ENCODE data around the gene FANCC. TPM values are rescaled to one million over a fixed set of nuclear protein-coding genes. Genes with fewer than 3 reads are reported as not detected.

The FANCC gene
- polyA plus RNA-seq, 4 donors: 21.5 to 27.0 (median 24.3) TPM

DNA sequence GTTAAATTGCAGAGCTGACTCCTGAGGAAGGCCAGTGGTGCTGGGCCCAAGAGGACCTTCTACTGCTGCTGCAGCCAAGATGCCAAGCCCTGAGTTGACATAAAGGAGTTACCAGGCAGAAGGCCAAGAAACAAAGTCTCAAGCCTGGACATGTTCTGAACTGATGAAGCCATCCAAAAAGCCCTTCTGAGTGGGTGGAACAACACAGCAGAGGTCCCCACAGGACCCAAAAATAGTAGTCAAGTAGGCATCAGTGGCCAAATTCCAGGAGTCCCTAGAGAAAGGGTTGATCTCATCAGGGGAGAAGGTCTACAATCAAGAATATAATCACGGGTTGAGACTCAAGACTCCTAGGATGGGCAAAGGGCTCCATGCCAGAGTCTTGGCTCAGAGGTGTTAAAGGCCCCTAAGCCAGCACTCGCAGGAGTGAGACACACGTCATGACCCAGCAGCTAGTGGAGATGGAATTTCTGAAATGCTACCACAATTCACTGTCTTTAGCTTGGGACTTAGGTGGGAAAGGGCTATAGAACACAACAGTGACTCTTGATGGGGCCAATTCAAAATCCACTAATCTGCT, 119.7 kb downstream of the FANCC start:
- DNase-seq (ENCODE audit: low read depth in 4 of 4, low spot score in 3 of 4): no peak

GRCh38 chr9:95193480-95193879, 124.0 kb downstream of the FANCC start:
- no peak for DNase-seq (ENCODE audit: low read depth in 4 of 4, low spot score in 3 of 4)

- no peak for DNase-seq (ENCODE audit: low read depth in 4 of 4, low spot score in 3 of 4)
Observed at GRCh38 chr9:95193067-95193466, 124.4 kb downstream of the FANCC start.

- no peak for DNase-seq (ENCODE audit: low read depth in 4 of 4, low spot score in 3 of 4)
Observed at GRCh38 chr9:95192631-95193030, 124.9 kb downstream of the FANCC start.

GRCh38 chr9:95190413-95190812, 127.1 kb downstream of the FANCC start:
- no peak for DNase-seq (ENCODE audit: low read depth in 4 of 4, low spot score in 3 of 4)

- DNase-seq (ENCODE audit: low read depth in 4 of 4, low spot score in 3 of 4): peak; percentile 50 to 72 (median 56)
Observed at GRCh38 chr9:95189251-95190098, 128.0 kb downstream of the FANCC start.

- DNase-seq (ENCODE audit: low read depth in 4 of 4, low spot score in 3 of 4): no peak
Observed at GRCh38 chr9:95188459-95188858, 129.1 kb downstream of the FANCC start.

DNA sequence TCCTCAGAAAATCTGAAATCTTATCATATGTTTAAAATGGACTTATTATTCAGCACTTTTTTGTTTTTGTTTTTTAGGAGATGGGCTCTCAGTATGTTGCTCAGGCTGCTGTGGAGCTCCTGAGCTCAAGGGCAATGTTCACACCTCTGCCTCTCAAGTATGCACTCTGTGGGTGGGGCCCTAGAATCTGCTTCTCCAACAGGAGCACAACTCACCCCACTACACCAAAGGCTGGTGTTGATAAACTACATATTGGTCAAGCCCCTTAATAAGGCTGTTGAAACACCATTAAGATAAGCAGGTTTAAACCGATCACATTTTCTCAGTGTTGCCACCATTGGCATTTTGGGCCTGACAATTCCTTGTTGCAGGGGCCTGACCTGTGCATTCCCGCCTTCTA, 131.6 kb downstream of the FANCC start:
- DNase-seq (ENCODE audit: low read depth in 4 of 4, low spot score in 3 of 4): no peak

DNA sequence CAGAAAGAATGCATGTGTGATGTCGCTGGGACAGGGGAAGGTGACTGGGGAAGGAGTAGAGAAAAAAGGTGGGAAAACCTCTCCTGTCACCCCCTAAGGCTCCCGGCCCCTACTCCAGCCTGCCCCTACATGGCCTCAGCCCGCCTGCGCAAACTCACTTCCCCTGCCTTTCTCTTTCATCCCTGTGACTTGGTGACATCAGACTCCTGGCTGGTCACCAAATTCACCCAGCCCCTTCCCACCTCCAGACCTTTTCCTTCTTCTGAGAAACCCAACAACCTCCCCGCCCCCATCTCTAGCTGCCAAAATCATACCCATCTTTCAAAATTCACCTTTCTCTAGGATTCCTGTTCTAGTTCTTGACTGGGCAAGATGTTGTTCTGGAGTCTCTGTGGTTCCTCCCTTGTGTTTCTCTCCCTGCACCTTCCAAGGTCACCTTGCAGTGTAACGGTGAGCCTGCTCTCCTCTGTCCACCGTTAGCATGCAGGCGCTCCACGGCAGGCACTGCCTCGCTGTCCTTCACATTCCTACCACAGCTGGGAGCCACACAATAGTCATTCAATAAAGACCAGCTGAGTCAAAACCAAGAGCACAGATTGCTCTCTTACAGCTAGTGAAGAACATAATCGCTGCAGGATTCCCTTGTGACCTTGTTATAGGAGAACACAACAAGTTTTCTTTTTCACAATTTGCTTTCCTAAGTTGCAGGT, 134.5 kb downstream of the FANCC start:
- no peak for DNase-seq (ENCODE audit: low read depth in 4 of 4, low spot score in 3 of 4)

GRCh38 chr9:95181835-95182234, 135.7 kb downstream of the FANCC start:
- no peak for DNase-seq (ENCODE audit: low read depth in 4 of 4, low spot score in 3 of 4)

GRCh38 chr9:95181226-95181818, 136.2 kb downstream of the FANCC start:
- no peak for DNase-seq (ENCODE audit: low read depth in 4 of 4, low spot score in 3 of 4)

DNA sequence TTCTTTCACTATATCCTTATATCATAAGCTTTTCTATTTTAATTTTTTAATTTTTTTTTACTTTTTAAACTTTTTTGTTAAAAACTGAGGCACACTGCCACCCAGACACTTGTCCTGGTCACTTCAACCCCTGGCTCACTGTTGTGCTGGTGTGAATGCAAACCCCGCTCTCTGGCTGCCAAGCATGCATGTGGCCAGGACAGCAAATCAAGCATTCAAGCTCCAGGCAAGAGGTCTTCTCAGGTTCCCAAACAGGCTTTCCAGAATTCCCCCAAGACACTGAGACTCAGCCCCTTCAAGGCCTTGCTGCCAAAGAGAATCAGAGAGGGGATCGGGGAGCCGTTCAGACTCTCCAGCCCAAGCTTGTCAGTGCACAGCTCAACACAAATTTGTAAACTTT, 139.9 kb downstream of the FANCC start:
- no peak for DNase-seq (ENCODE audit: low read depth in 4 of 4, low spot score in 3 of 4)

GRCh38 chr9:95176755-95177319, 140.7 kb downstream of the FANCC start:
- no peak for DNase-seq (ENCODE audit: low read depth in 4 of 4, low spot score in 3 of 4)

GRCh38 chr9:95175523-95175922, 142.0 kb downstream of the FANCC start:
- no peak for DNase-seq (ENCODE audit: low read depth in 4 of 4, low spot score in 3 of 4)

- no peak for DNase-seq (ENCODE audit: low read depth in 4 of 4, low spot score in 3 of 4)
Observed at GRCh38 chr9:95174038-95174437, 143.5 kb downstream of the FANCC start.

DNA sequence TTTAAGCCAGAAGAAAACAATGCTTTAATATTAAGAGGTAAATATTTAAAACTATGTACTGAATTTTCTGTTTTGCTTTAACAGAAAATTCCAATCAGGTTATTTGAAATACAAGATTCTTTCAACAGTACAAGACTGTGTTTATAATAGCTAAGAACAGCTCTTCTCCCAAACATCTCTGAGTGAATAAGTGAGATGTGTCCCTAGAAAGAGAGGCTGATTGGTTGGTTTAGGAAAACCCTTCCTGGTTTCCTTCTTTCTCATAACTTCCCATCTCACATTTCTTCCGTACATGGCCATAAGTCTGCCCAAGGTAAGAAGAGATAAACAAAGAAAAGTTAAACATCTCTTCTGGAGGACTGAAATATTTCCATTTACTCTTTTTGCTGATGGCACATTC, 145.9 kb downstream of the FANCC start:
- DNase-seq (ENCODE audit: low read depth in 4 of 4, low spot score in 3 of 4): no peak

GRCh38 chr9:95171001-95171400, 146.5 kb downstream of the FANCC start:
- DNase-seq (ENCODE audit: low read depth in 4 of 4, low spot score in 3 of 4): no peak

DNA sequence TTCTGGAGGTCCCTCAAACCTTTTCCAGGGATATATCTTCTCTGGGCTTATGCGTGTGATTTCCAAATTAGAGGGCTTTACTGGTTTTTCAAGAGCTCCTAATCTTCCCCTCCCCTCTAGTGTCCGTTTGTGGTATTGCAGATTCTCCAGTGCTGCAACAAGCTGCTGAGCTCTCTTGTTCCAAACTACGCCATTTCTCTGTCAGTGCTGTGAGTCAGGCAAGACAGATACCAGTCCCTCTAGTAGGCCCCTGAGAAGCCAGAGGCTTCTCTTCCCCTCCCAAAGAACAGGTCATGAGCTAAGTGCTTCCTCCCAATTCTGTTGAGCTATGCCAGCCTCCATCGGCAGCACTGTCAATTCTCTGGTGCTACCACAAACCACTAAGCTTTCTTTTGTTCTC, 149.5 kb downstream of the FANCC start:
- no peak for DNase-seq (ENCODE audit: low read depth in 4 of 4, low spot score in 3 of 4)

DNA sequence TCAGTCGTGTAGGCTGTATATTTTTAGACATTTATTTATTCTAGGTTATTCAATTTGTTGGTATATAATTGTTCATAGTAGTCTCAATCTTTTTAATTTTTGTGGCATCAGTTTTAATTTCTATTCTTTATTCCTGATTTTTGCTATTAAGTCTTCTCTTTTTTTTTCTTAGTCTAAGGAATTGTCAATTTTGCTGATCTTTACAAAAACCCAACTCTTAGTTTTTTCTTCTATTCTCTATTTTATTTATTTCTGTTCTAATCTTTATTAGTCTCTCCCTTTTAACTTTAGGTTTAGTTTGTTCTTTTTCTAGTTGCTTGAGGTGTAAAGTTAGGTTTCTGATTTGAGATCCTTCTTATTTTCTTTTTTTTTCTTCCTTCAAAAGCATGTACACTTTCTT, 152.5 kb downstream of the FANCC start:
- DNase-seq (ENCODE audit: low read depth in 4 of 4, low spot score in 3 of 4): no peak

DNA sequence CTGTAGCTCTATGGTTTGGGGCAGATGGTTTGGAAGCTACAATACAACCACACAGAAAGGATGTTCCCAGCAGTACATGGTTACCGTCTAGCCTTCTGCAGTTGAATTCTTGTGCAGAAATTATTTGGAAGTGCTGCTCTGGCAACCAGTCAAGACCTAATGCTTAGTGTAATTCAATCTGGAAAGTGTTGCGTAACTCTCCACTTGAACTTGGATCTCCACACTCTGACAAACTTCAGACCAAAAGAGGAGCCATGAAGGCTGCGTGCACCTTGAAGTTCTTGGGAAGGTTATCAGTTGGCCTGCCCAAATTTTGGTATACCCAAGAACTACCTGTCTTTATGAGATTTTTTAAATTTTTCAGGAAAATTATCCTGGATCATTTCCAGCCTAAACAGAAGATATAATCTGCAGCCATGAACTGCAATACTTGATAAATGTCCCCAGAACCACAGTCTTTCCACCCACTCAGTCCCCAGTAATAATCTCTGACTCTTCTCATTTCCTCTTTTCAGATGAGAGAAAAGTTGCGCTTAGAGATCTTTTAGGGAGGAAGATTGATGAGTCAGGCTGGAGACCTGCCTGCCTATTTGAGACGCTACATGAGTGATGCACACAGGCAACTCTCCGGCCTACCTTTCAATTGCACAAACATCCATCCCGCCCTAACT, 159.9 kb downstream of the FANCC start:
- peak in 1 of 4 donors; percentile 38 for DNase-seq (ENCODE audit: low read depth in 4 of 4, low spot score in 3 of 4)
